HAP-1 (cell line): ENCODE data around the gene TCF3.

ENCODE experiments used
- DNase-seq, 2 experiments: peaks; one replicate each; pipeline ENCODE4 v3.0.0-alpha.2; 2016 to 2020; ENCODE audit warnings: low spot score in 2 of 2
- H3K27me3 ChIP-seq: fragments of 250-450 bp; sonication (Bioruptor Pico); 2 replicates; pipeline ENCODE4 v1.5.1; 2020; ENCODE audit warnings: low read depth, mild to moderate bottlenecking, moderate library complexity
- H3K36me3 ChIP-seq: fragments of 250-450 bp; sonication (Bioruptor Pico); replicated peaks from 2 replicates; pipeline ENCODE4 v1.5.1; 2020; ENCODE audit warnings: mild to moderate bottlenecking
- H3K4me1 ChIP-seq: fragments of 250-450 bp; sonication (Bioruptor Pico); 2 replicates; pipeline ENCODE4 v1.5.1; 2020; ENCODE audit warnings: mild to moderate bottlenecking
- H3K4me3 ChIP-seq: fragments of 250-450 bp; sonication (Bioruptor Pico); 2 replicates; pipeline ENCODE4 v1.5.1; 2020; ENCODE audit warnings: mild to moderate bottlenecking, moderate library complexity
- H3K9me3 ChIP-seq: fragments of 250-450 bp; sonication (Bioruptor Pico); 2 replicates; pipeline ENCODE4 v1.5.1; 2020; ENCODE audit warnings: mild to moderate bottlenecking, moderate library complexity
- in situ Hi-C: fragments of 300-500 bp; cut with MboI; formaldehyde crosslinking; loops from 3 replicates; pipeline ENCODE4 v1.14.3; 2020; ENCODE audit warnings: low sequenced_read_pairs, inconsistent platforms, mixed read lengths

The TCF3 gene

DNA sequence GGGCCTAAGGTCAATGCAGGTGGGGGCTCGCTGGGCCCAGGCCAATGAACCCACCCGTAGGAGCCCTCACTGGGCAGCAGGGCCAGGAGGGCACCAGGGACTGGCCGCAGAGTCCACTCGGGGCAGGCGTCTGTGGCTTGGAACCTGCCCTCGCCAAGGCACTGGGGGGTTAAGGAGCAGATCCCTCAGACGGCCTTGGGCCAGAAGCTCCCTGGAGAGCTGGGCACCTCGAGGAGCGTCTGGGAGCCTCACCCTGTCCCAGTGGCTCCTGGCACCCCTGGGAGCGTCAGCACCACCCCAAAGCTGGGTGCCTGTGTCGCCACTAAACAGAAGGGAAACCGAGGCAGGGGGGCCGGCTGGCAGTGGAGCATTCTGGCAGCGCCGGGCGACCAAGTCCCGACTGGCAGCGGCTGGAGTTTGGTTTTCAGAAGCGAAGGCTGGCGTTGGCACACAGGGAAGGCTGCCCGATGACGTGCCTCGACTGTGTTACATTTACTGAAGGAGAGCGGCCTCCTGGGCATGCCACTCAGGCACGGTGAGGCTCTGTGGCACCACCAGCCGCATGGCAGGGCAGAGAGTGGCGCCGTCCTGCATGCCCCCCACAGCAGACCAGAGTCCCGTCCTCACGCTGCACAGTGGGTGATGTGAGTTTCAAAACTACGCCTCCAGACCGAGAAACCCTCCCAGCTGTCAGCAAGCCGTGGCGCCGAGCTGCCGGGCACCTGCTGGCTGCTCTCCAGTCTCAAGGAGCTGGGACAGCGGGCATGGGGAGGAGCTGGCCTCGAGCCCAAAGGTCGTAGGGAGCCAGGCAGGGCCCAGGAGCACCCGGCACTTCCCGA lies 75.1 kb downstream of the TCF3 start:
- Histone ChIP-seq H3K9me3 (no peaks in the 10 kb centered on the region), H3K27me3 (no peaks in the 10 kb centered on the region), H3K4me3 (no peak overlapping the region), H3K4me1 (no peaks in the 10 kb centered on the region), H3K36me3 (peaks cover 48% of the 10 kb centered on the region)
- DNase-seq = no peak
- in situ Hi-C loops = no loop called here

DNA sequence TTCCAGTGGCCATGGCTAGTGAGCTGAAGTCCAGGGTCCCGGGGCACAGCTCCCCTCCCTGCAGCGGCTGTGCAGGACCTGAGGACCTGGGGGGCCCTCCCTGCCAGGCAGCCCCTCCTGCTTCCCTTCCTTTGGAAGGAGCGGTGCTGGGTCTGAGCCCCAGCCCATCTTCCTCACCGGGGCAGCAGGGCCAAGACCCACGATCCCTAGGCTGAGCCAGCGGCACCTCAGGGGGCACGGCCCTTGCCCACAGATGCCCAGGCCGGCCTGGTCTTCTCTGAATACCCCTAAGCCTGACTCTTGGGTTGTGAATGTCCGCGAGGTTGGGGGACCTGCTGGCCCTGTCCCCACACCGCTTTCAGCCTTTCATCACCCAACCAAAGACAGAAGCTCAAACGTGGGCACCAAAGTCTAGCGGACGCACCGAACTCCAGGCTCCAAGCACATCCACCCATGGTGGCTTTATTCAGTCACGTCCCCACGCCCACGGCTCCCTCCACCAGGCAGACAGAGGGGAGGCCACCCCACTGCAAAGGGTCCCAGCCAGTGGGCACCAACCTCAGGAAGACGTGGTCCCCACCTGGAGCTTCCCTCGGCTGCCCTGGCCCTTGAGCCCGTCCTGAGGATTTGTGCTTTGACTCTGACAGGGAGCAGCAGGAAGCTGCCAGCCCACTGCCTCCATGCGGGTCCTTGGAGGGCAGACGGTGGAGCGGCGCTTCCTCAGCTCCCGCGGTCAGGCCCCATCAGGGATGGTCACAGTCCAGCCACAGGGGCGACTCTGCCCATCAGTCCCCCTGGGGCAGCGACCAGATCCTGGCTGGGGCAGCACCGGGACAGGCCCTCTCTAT lies 75.9 kb downstream of the TCF3 start:
- no peak for DNase-seq
- in situ Hi-C loops = no loop called here
- no peak overlapping the region for H3K4me3 ChIP-seq
- peaks cover 41% of the 10 kb centered on the region for H3K36me3 ChIP-seq
- no peaks in the 10 kb centered on the region for H3K4me1 ChIP-seq
- no peaks in the 10 kb centered on the region for H3K27me3 ChIP-seq
- H3K9me3 ChIP-seq = no peaks in the 10 kb centered on the region

DNA sequence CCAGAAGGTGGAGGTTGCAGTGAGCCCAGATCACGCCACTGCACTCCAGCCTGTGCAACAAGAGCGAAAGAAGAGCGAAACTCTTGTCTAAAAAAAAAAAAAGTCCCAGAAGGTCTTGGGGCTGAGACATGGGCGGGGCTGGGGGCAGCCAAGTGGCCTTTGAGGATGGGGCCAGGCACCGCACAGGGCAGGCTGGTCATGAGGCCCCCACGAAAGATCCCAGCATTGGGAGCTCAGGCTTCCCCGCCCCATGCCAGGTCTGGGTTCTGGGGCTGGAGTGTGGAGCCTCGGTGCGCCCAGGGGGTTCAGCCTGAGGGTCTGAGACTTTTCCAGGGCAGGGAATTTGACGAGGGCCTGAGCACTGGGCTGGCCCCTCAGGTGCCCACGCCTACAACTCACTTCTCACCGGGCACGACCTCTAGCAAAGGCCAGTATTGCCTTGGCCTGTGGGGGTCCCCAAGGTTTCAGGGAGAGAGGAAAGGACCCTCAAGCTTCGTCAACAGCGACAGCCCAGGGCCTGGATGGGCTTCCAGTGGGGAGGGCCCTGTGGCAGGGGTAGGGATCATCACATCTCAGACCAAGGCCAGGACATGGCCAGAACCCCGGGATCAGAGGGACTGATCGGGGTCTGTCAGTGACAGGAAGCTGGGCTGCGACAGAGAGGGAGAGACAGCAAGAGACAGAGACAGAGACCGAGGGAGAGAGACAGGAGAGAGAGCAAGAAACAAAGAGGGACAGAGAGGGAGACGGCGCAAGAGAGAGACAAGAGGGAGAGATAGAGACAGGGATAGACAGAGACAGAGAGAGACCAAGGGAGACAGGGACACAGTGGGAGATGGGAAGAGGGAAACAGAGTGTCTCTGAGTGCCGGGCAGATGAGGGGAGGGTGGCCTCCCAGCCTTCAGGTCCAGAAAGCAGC lies 76.8 kb downstream of the TCF3 start:
- Histone ChIP-seq H3K4me3 (no peak overlapping the region), H3K9me3 (no peaks in the 10 kb centered on the region), H3K27me3 (no peaks in the 10 kb centered on the region), H3K36me3 (peaks cover 34% of the 10 kb centered on the region), H3K4me1 (no peaks in the 10 kb centered on the region)
- DNase-seq = no peak
- in situ Hi-C loops = no loop called here

DNA sequence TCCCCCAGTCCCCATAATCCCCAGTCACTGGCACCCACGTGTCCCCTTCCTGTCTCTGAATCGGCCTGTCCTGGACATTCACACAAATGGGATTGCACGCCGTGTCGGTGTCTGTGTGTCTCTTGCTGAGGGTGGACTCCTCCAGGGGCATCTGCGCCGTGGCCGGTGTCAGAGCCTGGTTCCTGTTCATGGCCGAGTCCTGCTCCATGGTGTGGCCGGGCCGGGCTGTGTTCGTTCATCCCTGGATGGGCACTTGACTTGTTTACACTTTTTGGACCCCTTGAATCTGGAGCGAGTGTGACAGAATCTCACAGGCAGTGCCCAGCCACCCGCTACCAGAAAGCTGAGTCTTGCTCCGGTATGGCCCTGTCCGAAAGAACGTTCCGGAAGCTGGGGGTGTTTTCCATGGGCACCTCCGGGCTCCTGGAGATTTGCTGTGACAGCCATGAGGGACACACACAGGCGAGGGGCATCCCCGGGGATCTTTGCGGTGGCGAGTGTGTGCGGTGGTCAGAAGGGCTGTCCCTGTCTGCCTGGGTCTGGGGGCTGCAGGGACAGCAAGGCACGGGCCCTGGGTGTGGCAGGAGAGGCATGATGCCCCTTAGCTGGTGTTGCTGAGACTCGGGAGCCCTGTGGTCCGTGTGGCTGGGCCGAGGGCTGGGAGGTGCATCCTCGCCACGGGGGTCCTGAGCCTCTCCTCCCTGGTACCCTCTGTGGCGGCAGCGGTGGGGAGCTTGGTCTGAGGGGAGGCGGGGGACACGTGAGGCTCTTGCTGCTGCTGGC lies 77.9 kb downstream of the TCF3 start:
- Histone ChIP-seq H3K9me3 (no peaks in the 10 kb centered on the region), H3K4me3 (no peak overlapping the region), H3K27me3 (no peaks in the 10 kb centered on the region), H3K4me1 (no peaks in the 10 kb centered on the region), H3K36me3 (peaks cover 24% of the 10 kb centered on the region)
- DNase-seq = no peak
- in situ Hi-C loops = no loop called here

DNA sequence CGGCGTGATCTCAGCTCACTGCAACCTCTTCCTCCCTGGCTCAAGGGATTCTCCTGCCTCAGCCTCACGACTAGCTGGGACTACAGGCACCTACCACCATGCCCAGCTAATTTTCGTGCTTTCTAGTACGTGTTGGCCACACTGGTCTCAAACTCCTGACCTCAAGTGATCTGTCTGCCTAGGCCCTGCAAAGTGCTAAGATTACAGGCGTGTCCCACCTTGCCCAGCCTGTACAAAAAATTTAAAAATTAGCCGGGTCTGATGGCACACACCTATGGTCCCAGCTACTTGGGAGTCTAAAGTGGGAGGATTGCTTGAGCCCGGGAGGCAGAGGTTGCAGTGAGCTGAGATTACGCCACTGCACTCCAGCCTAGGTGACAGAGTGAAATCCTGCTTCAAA lies 79.6 kb downstream of the TCF3 start:
- in situ Hi-C loops = no loop called here
- H3K27me3 ChIP-seq = no peaks in the 10 kb centered on the region
- H3K36me3 ChIP-seq = peaks cover 11% of the 10 kb centered on the region
- H3K4me3 ChIP-seq = no peak overlapping the region
- H3K4me1 ChIP-seq = no peaks in the 10 kb centered on the region
- DNase-seq = no peak
- no peaks in the 10 kb centered on the region for H3K9me3 ChIP-seq

DNA sequence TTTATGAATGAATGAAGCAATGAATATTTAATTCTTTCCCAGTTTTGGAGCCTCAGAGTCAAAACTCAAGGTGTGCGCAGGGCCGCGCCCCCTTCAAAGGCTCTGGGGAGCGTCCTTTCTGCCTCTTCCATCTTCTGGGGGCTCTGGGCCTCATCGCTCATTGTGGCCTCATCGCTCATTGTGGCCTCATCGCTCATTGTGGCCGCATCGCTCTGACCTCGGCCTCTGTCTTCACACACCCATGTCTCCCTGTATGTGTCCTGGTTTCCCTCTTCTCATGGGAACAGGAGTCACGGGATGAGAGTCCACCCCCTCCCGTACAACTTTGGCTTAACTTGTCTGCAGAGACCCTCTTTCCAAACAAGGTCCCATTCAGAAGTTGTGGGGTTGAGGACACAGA lies 81.1 kb downstream of the TCF3 start:
- no peak overlapping the region for H3K4me3 ChIP-seq

DNA sequence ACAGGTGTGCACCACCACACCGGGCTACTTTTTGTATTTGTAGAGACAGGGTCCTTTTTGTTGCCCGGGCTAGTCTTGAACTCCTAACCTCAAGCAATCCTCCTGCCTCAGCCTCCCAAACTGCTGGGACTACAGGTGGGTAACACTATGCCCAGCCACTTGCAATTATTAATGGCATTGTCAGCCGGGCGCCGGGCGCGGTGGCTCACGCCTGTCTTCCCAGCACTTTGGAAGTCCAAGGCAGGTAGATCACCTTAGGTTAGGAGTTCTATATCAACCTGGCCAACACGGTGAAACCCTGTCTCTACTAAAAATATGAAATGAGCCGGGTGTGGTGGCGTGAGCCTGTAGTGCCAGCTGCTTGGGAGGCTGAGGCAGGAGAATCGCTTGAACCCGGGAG lies 81.6 kb downstream of the TCF3 start:
- no peaks in the 10 kb centered on the region for H3K36me3 ChIP-seq
- no peak overlapping the region for H3K4me3 ChIP-seq
- no peaks in the 10 kb centered on the region for H3K27me3 ChIP-seq
- in situ Hi-C loops = no loop called here
- no peaks in the 10 kb centered on the region for H3K4me1 ChIP-seq
- H3K9me3 ChIP-seq = no peaks in the 10 kb centered on the region
- no peak for DNase-seq

More for the DNA sequence above, 81.1 kb downstream of the TCF3 start:
- H3K4me1 ChIP-seq = no peaks in the 10 kb centered on the region
- in situ Hi-C loops = no loop called here
- no peaks in the 10 kb centered on the region for H3K36me3 ChIP-seq
- no peaks in the 10 kb centered on the region for H3K27me3 ChIP-seq
- DNase-seq = no peak
- H3K9me3 ChIP-seq = no peaks in the 10 kb centered on the region

DNA sequence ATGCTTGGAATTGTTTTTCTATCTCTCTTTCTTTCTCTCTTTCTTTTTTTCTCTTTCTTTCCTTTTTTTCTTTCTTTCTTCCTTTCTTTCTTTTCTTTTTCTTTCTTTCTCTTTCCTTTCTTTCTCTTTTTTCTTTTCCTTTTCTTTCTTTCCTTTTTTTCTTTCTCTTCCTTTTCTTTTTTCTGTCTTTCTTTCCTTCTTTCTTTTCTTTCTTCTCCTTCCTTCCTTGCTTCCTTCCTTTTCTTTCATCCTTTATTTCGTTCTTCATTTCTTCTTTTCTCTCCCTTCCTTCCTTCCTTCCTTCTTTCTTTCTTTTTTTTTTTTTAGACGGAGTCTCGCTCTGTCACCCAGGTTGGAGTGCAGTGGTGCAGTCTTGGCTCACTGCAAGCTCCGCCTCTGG lies 82.4 kb downstream of the TCF3 start:
- in situ Hi-C loops = no loop called here
- H3K27me3 ChIP-seq = no peaks in the 10 kb centered on the region
- H3K4me3 ChIP-seq = no peak overlapping the region
- no peak for DNase-seq
- peaks cover 2% of the 10 kb centered on the region for H3K36me3 ChIP-seq
- H3K9me3 ChIP-seq = no peaks in the 10 kb centered on the region
- H3K4me1 ChIP-seq = no peaks in the 10 kb centered on the region

DNA sequence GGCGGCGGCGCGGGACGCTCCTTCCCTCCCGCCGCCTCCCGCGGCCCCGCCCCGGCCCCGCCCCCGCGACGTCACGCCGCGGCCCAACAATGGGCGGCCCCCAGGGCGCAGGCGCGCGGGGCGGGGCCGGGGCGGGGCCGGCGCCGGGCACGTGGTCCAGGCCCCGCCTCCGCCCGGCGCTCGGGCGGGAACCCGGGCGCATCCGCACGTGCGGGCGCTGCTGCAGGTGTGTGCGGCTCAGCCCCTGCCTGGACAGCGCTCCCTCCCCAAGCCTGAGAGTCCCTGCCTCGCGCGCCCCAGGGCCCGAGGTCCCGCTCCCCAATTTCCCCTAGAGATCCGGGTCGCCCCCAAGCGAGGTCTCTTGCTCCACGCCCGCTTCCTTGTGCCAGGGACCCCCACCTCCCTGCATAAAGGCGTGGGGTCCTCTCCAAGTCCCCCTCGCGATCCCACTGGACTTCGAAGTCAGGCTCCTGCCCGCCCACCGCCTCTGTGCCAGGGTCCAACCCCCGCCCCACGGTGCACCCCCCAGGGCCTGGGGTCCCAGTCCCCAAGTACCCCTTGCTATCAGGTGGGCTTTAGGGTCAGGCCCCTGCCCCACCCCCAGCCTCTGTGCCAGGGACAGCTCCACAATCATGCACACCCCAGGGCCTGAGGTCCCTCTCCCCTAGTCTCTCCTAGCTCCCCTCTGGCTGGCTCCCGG lies 83.9 kb downstream of the TCF3 start, which contains the start of gene MEX3D:
TSS of gene MEX3D (minus strand) at position 6 of the 700 bp plus-strand sequence. CDS start 267 bp downstream, outside the sequence.
- in situ Hi-C loops = no loop called here
- peaks cover 2% of the 10 kb centered on the region for H3K36me3 ChIP-seq
- no peaks in the 10 kb centered on the region for H3K4me1 ChIP-seq
- peak within 1 kb of the TSS; percentile 70 for H3K4me3 ChIP-seq
- DNase-seq = peak; percentile 56 to 81
- no peaks in the 10 kb centered on the region for H3K9me3 ChIP-seq
- H3K27me3 ChIP-seq = no peaks in the 10 kb centered on the region

DNA sequence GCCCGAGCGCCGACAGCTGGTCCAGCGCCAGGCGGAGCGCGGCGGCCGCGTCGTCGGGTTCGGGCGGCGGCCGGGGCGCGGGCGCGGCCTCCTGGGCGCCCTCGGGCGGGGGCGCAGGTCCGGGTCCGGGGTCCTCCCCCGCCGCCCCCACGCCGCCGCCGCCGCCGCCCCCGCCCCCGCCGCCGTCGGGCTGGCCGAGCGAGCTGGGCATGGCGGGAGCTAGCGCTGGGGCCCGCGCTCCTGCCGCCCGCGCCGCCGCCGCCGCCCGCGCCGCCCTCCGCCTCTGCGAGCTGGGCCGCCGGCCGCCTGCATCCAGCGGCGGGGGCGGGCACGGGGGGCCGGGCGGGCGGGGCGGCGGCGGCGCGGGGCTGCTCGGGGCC lies 84.6 kb downstream of the TCF3 start:
- no peak for DNase-seq
- Histone ChIP-seq H3K9me3 (no peaks in the 10 kb centered on the region), H3K4me1 (no peaks in the 10 kb centered on the region), H3K36me3 (peaks cover 2% of the 10 kb centered on the region), H3K27me3 (no peaks in the 10 kb centered on the region), H3K4me3 (no peak overlapping the region)
- in situ Hi-C loops = no loop called here

DNA sequence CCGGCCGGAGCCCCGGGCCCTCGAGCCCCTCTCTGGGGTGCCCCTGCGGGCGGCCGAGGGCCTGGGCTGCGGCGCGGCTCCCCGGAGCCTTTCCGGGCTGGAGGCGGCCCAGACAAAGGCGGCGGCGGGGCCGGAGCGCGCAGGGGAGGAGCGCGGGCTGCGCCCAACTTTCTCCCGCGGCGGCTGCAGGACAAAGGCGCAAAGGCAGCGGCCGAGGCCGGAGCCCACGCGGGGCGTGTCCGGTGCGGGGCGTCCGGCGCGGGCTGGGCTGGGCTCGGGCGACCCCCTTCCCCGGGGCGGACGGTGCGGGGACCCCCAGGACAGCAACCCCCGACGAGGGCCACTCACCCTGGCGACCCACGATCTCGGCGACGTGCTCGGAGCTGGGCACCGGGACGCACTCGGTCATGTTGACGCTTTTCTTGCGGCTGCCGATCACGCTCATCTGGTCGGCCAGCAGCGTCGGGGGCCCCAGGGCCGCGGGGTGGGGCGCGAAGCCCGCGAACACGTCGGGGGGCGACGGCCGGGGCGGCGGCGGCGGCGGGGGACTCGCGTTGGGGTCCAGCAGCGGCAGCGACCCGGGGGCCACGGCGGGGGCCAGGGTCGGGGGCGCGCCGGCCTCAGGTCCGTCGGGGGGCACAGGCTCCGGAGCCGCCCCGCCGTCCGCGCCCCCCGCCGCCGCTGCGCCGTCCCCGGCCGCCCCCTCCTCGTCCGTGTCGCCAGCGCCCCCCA lies 85.1 kb downstream of the TCF3 start:
- peak in 1 of 2 experiments; percentile 61 for DNase-seq

More for the DNA sequence above, 85.1 kb downstream of the TCF3 start:
- Histone ChIP-seq H3K4me3 (peak overlapping the region; percentile 70), H3K27me3 (no peaks in the 10 kb centered on the region), H3K36me3 (peaks cover 2% of the 10 kb centered on the region), H3K9me3 (no peaks in the 10 kb centered on the region), H3K4me1 (no peaks in the 10 kb centered on the region)
- in situ Hi-C loops = no loop called here
